DMS79 treated with DMSO at 0.1 percent for 48 hours (cell line): ENCODE data around the gene BEX4.
A peak's percentile ranks its signal among the peaks of the same experiment; 100 is the strongest.

Experiments used
- DNase-seq: peaks from one replicate; lab custom pipeline; 2025; lab: John Stamatoyannopoulos, UW

Gene BEX4

DNA sequence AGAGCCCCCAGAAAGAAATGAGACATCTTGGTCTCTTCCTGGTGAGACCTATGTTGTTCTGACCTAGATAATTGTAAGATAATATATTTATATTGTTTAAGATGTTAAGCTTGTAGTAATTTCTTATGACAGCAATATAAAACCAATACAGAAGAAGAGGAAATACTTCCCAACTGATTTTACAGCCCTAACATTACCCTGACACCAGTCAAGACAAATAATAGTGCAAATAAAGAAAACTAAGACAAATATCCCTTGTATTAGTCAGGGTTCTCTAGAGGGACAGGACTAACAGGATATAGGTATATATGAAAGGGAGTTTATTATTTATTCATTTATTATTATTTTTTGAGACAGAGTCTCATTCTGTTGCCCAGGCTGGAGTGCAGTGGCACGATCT, 21.4 kb downstream of the BEX4 start:
- no peak for DNase-seq

DNA sequence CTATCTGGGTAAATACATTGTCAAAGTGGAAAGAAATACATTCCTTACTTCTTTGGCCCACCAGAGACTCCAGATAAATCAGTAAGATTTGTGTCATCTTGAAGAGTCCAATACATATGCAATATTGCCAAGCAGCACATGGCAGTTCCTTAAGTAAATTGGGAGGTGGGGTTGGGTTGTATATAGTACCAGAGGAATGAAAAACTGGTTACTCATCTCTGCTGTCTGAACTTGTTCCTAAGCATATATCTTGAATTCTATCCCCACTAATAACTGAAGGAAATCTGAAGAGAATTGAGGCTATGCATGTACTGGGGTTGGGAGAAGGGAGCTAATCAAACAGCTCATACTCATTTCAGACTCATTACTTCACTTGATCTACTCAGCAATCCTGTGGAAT, 25.2 kb downstream of the BEX4 start:
- DNase-seq: no peak

DNA sequence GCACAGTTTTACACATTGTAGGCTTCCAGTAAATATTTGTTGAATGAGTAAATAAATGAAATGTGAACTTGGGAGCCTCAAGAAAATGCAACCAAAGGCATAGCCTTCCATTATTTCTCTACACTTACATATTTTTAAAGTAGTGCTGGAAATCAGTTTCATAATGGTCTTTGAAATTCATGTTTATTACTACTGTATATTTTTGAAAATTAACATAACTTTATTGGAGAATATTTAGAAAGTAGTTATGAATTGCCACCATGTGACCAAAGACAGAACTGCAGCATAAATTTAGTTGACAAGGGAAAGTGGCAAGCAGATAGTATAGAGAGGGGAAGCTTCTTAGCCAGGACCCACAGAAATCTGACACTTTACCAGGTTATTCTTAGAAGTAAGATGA, 33.6 kb downstream of the BEX4 start:
- no peak for DNase-seq

DNA sequence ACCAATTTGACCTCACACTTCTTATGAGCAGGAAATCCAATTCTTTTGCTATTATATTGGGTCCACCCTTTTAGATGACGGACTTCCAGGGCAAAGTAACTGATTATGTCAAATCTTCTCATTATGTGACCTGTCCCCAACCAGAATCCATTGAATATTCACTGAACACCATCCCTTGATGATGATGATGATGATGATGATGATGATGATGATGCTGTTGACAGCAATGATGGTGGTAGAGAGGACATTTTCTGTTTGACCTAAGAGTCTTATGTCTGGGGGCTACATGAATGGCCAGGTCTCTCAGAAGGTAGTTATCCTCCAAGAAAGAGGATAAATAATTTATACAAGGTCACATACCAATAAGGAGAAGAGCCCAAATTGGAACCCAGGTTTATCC, 34.9 kb downstream of the BEX4 start:
- no peak for DNase-seq

DNA sequence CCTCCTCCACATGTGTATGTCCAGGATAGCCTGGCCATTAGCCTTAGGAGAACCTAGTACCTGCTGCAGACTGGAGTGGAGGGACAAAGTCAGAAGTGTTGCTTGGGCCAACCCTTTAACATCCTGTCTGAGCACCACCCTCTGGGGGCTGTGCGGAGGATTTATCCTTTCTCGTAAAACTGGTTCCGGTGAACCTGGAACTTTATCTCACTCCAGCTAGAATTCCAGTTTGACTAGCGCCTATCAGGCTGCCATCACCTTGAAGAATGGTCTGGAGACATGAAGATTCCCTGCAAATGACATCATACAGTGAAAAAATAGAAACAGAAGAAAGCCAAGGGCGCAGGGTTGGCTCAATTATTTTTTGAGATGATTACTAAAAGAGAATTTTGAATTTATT, 36.1 kb downstream of the BEX4 start:
- no peak for DNase-seq

DNA sequence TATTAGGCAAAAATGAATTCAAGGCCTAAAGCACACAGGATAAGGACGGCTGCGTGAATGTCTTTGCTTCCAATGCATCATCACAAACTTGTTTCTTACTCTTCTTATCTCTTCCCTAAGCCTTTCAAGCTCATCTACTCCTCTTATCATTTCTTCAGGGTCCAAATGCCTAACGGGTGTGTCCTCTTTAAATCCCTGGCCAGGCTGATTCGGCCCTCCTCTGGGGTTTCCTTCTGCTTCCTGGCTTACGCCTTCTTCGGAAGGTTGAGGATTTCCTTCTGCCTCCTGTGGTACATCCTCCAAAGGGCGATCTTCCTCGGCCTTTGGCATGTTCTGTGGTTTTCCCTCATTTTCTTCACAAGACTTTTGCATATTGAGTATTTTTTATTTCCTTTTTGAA, 38.7 kb downstream of the BEX4 start:
- DNase-seq: no peak

DNA sequence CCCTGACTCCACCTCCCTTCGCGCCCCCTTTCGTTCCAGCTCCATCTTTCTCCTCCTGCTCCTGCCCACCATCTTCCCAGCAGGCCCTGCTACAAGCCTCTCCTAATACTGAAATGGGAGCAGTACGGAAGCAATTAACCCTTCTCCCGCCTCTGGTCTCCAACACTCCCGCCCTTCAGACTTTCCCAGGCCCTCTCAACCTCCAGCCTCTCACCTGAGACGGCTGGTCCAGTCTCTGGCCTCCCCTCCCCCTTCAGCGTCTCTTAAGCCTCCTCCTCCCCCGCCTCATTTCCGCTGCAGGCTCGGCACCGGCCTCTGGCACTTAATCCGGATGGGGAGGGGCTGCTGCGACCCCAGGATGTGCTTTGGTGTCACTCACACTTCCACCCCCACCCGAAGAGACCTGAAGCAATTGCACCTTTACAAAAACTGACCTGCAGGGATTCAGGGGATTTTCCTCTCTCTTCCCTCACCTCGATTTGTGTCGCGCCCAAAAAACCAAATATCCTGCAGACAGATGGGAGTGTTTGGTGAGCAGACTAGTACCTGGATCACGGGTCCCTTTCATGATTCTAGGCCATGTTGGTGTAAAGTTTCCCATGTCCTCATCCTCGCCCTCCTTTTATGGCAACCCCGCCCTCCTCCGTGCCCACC, 39.4 kb downstream of the BEX4 start:
- peak; percentile 92 for DNase-seq

DNA sequence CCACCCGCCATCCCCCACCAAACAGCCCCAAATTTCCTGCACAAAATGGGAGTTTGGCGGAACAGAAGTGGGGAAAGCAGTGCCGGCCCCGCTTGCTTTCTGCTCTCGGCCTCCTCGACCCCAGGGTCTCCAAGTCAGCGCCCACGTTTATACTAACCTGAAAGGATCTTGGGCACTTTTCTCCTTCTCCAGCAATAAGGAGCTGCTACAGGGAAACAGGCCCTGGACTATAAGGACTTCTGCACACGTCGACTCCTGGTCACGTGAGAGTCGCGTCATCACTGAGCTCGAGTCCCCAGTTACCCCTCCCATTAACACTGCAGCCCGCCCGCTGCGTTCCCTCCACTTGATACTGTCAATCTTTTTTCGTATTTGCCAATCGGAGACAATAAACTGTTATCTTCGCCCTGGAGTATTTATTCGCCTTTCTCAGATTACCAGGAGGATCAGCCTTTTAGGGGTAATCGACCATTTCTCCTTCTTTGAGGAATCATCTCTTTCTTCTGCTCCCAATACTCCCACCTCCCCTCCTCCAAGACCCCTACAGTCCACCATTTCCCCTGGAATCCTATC, 40.1 kb downstream of the BEX4 start, which contains the start of gene TCEAL8:
Gene TCEAL8 (minus strand): TSS at position 235 of the 573 bp plus-strand sequence. CDS start 1,176 bp downstream, outside the sequence.
- peak; percentile 93 for DNase-seq

DNA sequence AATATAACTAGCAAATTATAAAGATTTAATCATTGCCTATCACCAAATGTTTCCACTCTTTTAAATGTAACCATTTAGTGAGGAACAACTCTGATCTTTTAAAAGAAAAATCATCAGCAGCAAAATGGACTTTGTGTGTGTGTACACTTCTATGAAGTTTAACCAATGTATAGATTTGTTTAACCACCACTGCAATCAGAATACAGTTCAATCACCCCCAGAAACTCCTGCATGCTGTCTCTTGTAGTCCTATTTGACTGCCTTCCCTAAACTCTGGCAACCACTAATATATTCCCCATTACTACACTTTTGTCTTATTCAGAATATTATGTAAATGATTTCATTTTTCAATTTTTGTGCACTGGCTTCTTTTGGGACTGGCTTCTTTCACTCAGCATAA, 41.7 kb downstream of the BEX4 start:
- DNase-seq: no peak

DNA sequence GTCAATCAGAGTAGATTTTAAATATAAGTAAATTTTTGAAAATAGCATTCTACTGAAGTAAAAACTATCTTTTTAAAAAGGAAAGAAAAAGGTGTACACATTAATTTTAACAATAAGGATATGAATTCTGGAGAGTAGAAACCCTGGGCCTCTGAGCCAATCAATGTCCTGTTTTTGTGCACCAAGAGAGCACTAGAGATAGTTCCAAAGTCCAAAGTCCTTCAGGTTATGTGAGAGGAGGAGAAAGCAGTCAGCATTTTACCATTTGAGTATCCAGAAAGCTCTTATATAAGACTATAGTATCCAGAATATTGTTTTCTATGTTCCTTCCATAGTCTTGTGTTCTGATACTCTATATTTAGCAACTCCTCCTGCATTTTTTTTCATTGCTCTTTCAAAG, 43.4 kb downstream of the BEX4 start:
- no peak for DNase-seq
